H1 (cell line): Measurements from ENCODE around the gene DXO. TPM values are rescaled to one million over a fixed set of nuclear protein-coding genes. Genes with fewer than 3 reads are reported as not detected.

Experiments
- CTCF ChIA-PET: fragments of 300-600 bp; sonication (Branson Sonifier 250); formaldehyde crosslinking; loops from one replicate; lab custom pipeline; 2021; ENCODE audit not compliant: partially characterized antibody; lab: Charles Lee
- POLR2A ChIA-PET: fragments of 300-600 bp; sonication (Branson Sonifier 250); formaldehyde crosslinking; loops from one replicate; lab custom pipeline; 2021; ENCODE audit warnings: inconsistent platforms; ENCODE audit not compliant: partially characterized antibody; lab: Charles Lee
- DNase-seq, 2 experiments: peaks; one replicate each; pipeline versions ENCODE4 v3.0.0 to v3.0.0-alpha.2; 2010 to 2022; ENCODE audit warnings: low spot score in 2 of 2, low read depth in 1 of 2, mixed read lengths in 1 of 2
- FAIRE-seq: peaks from 2 replicates; lab custom pipeline; 2011; peaks lifted over from hg19 to GRCh38; lab: Jason Lieb, UNC
- H2AFZ ChIP-seq: 2 replicates; pipeline ENCODE4 v1.8.1; 2012; ENCODE audit warnings: low read length, inconsistent platforms
- H2AK5ac ChIP-seq: 2 replicates; pipeline ENCODE4 v1.6.1; 2013; ENCODE audit warnings: low read depth, low read length
- H2BK120ac ChIP-seq: replicated peaks from 2 replicates; pipeline ENCODE3; 2013; ENCODE audit warnings: low read depth, low read length, inconsistent platforms
- H2BK12ac ChIP-seq: 2 replicates; pipeline ENCODE4 v1.6.1; 2013; ENCODE audit warnings: low read depth, low read length
- H2BK15ac ChIP-seq: 2 replicates; pipeline ENCODE4 v1.6.1; 2013; ENCODE audit warnings: low read length
- H2BK20ac ChIP-seq: 2 replicates; pipeline ENCODE4 v1.6.1; 2013; ENCODE audit warnings: low read length
- H2BK5ac ChIP-seq: 2 replicates; pipeline ENCODE4 v1.6.1; 2013; ENCODE audit warnings: low read depth, low read length
- H3K14ac ChIP-seq: 2 replicates; pipeline ENCODE4 v1.6.1; 2013; ENCODE audit warnings: inconsistent platforms; ENCODE audit not compliant: insufficient read length
- H3K18ac ChIP-seq: 2 replicates; pipeline ENCODE4 v1.6.1; 2013; ENCODE audit warnings: low read length; ENCODE audit errors: extremely low read depth
- H3K23ac ChIP-seq: 2 replicates; pipeline ENCODE4 v1.6.1; 2013; ENCODE audit warnings: inconsistent platforms; ENCODE audit not compliant: insufficient read length
- H3K23me2 ChIP-seq: 2 replicates; pipeline ENCODE4 v1.6.1; 2013; ENCODE audit warnings: low read depth, low read length
- H3K27ac ChIP-seq: 2 replicates; pipeline ENCODE4 v1.6.1; 2011; ENCODE audit warnings: low read depth, low read length, inconsistent platforms
- H3K27me3 ChIP-seq, 4 experiments: replicated peaks in 1 of 4; 1 replicate in 1 of 4; 2 replicates in 3 of 4; pipeline versions ENCODE4 v1.6.1 to v1.8.1; 2011 to 2013; ENCODE audit warnings: low read length in 3 of 4, mild to moderate bottlenecking in 3 of 4, inconsistent platforms in 2 of 4, mixed read lengths in 2 of 4, moderate library complexity in 1 of 4; ENCODE audit not compliant: control insufficient read depth in 3 of 4, insufficient read depth in 3 of 4; ENCODE audit errors: extremely low read depth in 1 of 4
- H3K36me3 ChIP-seq, 4 experiments: 2 replicates each; pipeline versions ENCODE4 v1.6.1 to v1.8.1; 2011 to 2013; ENCODE audit warnings: mild to moderate bottlenecking in 4 of 4, low read length in 3 of 4, moderate library complexity in 2 of 4, control low read depth in 1 of 4, inconsistent platforms in 1 of 4; ENCODE audit not compliant: insufficient read depth in 4 of 4, control insufficient read depth in 2 of 4
- H3K4ac ChIP-seq: replicated peaks from 2 replicates; pipeline ENCODE3; 2013; ENCODE audit warnings: low read length, low read depth, mixed read lengths, inconsistent platforms; ENCODE audit not compliant: insufficient read length
- H3K4me1 ChIP-seq, 4 experiments: replicated peaks in 1 of 4; 1 replicate in 1 of 4; 2 replicates in 3 of 4; pipeline versions ENCODE4 v1.6.1 to v1.8.1; 2011 to 2013; ENCODE audit warnings: low read length in 3 of 4, inconsistent platforms in 2 of 4, mixed read lengths in 1 of 4; ENCODE audit not compliant: insufficient read depth in 4 of 4, control insufficient read depth in 3 of 4
- H3K4me2 ChIP-seq, 2 experiments: 2 replicates each; pipeline versions ENCODE4 v1.6.1 to v1.8.1; 2011 to 2013; ENCODE audit warnings: low read depth in 2 of 2, low read length in 2 of 2, control low read depth in 1 of 2, inconsistent platforms in 1 of 2, mild to moderate bottlenecking in 1 of 2; ENCODE audit not compliant: insufficient read depth in 1 of 2
- H3K4me3 ChIP-seq, 4 experiments: fragments of 200-600, 300-600 bp in 1 of 4; sonication (generic), shearing (Covaris generic), sonication (Bioruptor Twin) in 1 of 4; 2 replicates each; pipeline versions ENCODE4 v1.5.1 to v1.8.1; 2011 to 2016; ENCODE audit warnings: low read length in 4 of 4, low read depth in 3 of 4, control low read depth in 2 of 4, inconsistent platforms in 2 of 4, mild to moderate bottlenecking in 2 of 4, mixed read lengths in 1 of 4, moderate library complexity in 1 of 4; ENCODE audit not compliant: insufficient read depth in 2 of 4; ENCODE audit errors: extremely low read depth in 1 of 4
- H3K56ac ChIP-seq: replicated peaks from 2 replicates; pipeline ENCODE3; 2013; ENCODE audit warnings: low read depth, mild to moderate bottlenecking, mixed read lengths, low read length, inconsistent platforms; ENCODE audit not compliant: insufficient read length
- H3K79me1 ChIP-seq: 2 replicates; pipeline ENCODE4 v1.6.1; 2013; ENCODE audit warnings: low read depth, low read length, control low read depth
- H3K79me2 ChIP-seq, 2 experiments: 2 replicates each; pipeline versions ENCODE4 v1.6.1 to v1.8.1; 2012 to 2013; ENCODE audit warnings: low read length in 2 of 2, mild to moderate bottlenecking in 2 of 2, inconsistent platforms in 1 of 2; ENCODE audit not compliant: insufficient read depth in 2 of 2, control insufficient read depth in 1 of 2
- H3K9ac ChIP-seq, 4 experiments: replicated peaks in 1 of 4; 1 replicate in 1 of 4; 2 replicates in 3 of 4; pipeline versions ENCODE4 v1.6.1 to v1.8.1; 2011 to 2013; ENCODE audit warnings: low read depth in 3 of 4, low read length in 3 of 4, control low read depth in 2 of 4, mild to moderate bottlenecking in 2 of 4, moderate library complexity in 2 of 4, inconsistent platforms in 1 of 4; ENCODE audit errors: extremely low read depth in 1 of 4
- H3K9me3 ChIP-seq, 2 experiments: 2 replicates each; pipeline versions ENCODE4 v1.6.1 to v1.8.1; 2012 to 2013; ENCODE audit warnings: mild to moderate bottlenecking in 2 of 2, moderate library complexity in 2 of 2, control low read depth in 1 of 2, inconsistent platforms in 1 of 2, low read depth in 1 of 2, low read length in 1 of 2, mixed read lengths in 1 of 2; ENCODE audit not compliant: insufficient read depth in 2 of 2
- H4K20me1 ChIP-seq, 2 experiments: replicated peaks in 1 of 2; 2 replicates each; pipeline versions ENCODE3 to v1.8.1; 2011 to 2013; ENCODE audit warnings: inconsistent platforms in 2 of 2, low read length in 2 of 2, mild to moderate bottlenecking in 1 of 2; ENCODE audit not compliant: insufficient read depth in 2 of 2, control insufficient read depth in 1 of 2
- H4K5ac ChIP-seq: 2 replicates; pipeline ENCODE4 v1.6.1; 2013; ENCODE audit warnings: low read length, low read depth, mixed read lengths, inconsistent platforms; ENCODE audit not compliant: insufficient read length
- H4K8ac ChIP-seq: 2 replicates; pipeline ENCODE4 v1.8.0; 2013; ENCODE audit warnings: mild to moderate bottlenecking, moderate library complexity, low read length, inconsistent platforms; ENCODE audit not compliant: insufficient read depth; ENCODE audit errors: extremely low read depth
- H4K91ac ChIP-seq: replicated peaks from 2 replicates; pipeline ENCODE3; 2013; ENCODE audit warnings: low read length, mixed read lengths, inconsistent platforms; ENCODE audit not compliant: insufficient read length
- ASH2L ChIP-seq: fragments of 200-600, 300-600 bp; sonication (generic); IDR thresholded peaks from one replicate; pipeline ENCODE4 v1.7.1; 2017; ENCODE audit warnings: low read length
- CBX5 ChIP-seq: fragments of 300-800, 300-1000 bp; sonication (generic); IDR thresholded peaks from 2 replicates; pipeline ENCODE4 v1.7.1; 2016; ENCODE audit warnings: antibody characterized with exemption, low read length, low read depth
- CBX8 ChIP-seq: fragments of 300-800, 300-1000 bp; sonication (generic); IDR thresholded peaks from 2 replicates; pipeline ENCODE4 v1.7.1; 2016; ENCODE audit warnings: low read depth, low read length, borderline replicate concordance
- CTCF ChIP-seq, 3 experiments: IDR thresholded peaks; 1 replicate in 2 of 3; 2 replicates in 1 of 3; pipeline versions ENCODE4 v1.5.1 to v1.6.1; 2011; ENCODE audit warnings: low read length in 3 of 3, mild to moderate bottlenecking in 3 of 3, inconsistent platforms in 2 of 3, low read depth in 1 of 3, moderate library complexity in 1 of 3; ENCODE audit not compliant: insufficient read depth in 1 of 3; ENCODE audit errors: control extremely low read depth in 1 of 3
- EGR1 ChIP-seq: IDR thresholded peaks from 2 replicates; pipeline ENCODE4 v1.6.1; 2011; ENCODE audit warnings: low read depth, low read length, borderline replicate concordance
- FOSL1 ChIP-seq: IDR thresholded peaks from 2 replicates; pipeline ENCODE4 v1.6.1; 2011; ENCODE audit warnings: mild to moderate bottlenecking, low read depth, low read length, moderate library complexity; ENCODE audit not compliant: insufficient read depth
- GTF2F1 ChIP-seq: IDR thresholded peaks from 2 replicates; pipeline ENCODE4 v1.6.1; 2012; ENCODE audit warnings: low read depth, low read length, improper control_type of control experiment, borderline replicate concordance
- HDAC6 ChIP-seq: IDR thresholded peaks from one replicate; pipeline ENCODE4 v1.7.1; 2012; ENCODE audit warnings: low read depth, mild to moderate bottlenecking, inconsistent platforms, low read length, moderate library complexity
- MAFK ChIP-seq: IDR thresholded peaks from 2 replicates; pipeline ENCODE4 v1.6.1; 2012; ENCODE audit warnings: low read depth, mild to moderate bottlenecking, improper control_type of control experiment, low read length
- RBBP5 ChIP-seq: IDR thresholded peaks from 2 replicates; pipeline ENCODE4 v1.7.1; 2012; ENCODE audit warnings: low read depth, mild to moderate bottlenecking, inconsistent platforms, low read length, moderate library complexity, borderline replicate concordance
- SP2 ChIP-seq: IDR thresholded peaks from 2 replicates; pipeline ENCODE4 v1.6.1; 2012; ENCODE audit warnings: mild to moderate bottlenecking, low read length, inconsistent platforms
- SP4 ChIP-seq: IDR thresholded peaks from 2 replicates; pipeline ENCODE4 v1.6.1; 2012; ENCODE audit warnings: low read length, inconsistent platforms
- WGBS, 2 experiments: shearing (Covaris generic) in 1 of 2; methylation state at CpG; one replicate each; pipeline versions ENCODE4 v1.1.6 to v1.1.7; 2013 to 2015; ENCODE audit warnings: low lambda C conversion rate in 2 of 2, mixed read lengths in 2 of 2, inconsistent platforms in 1 of 2, low coverage in 1 of 2, missing lambda C conversion rate in 1 of 2; ENCODE audit not compliant: insufficient replicate concordance in 2 of 2, insufficient coverage in 1 of 2, insufficient read length in 1 of 2; ENCODE audit errors: extremely low coverage in 1 of 2, missing lambda C conversion rate in 1 of 2; 5-methylcytosine and 5-hydroxymethylcytosine counted together
- polyA plus RNA-seq, 7 experiments: library from polyadenylated mRNA; depleted of rRNA in 3 of 7; stranded (reverse) in 5 of 7; unstranded in 2 of 7; fragments of >200 nt in 5 of 7; fragments of 200-250 nt in 2 of 7; gene quantifications; 1 replicate in 5 of 7; 2 replicates in 1 of 7; 4 replicates in 1 of 7; pipeline versions ENCODE4 v1.2.1 to v1.2.3, GENCODE V29; 2011 to 2013; ENCODE audit warnings: missing spikeins in 2 of 7, mixed read lengths in 2 of 7
- total RNA-seq: library from RNA; stranded (reverse); fragmentation: NEBNext Ultra II Directional; extraction: Animal tissue kit (Norgen Biotek cat#: 25700); gene quantifications from 2 replicates; pipeline ENCODE4 v1.2.1, GENCODE V29; 2021

DXO gene
- total and polyA plus RNA-seq, 2 of the 8 experiments (the other 6 are each of a cell fraction or from before 2014, with no cell fraction given): 14.7 to 23.9 TPM

GRCh38 chr6:31948306-31948705, 23.6 kb downstream of the DXO start:
- H3K9me3 ChIP-seq: no peaks in the 10 kb centered on the region
- no peak overlapping the region for H3K4me3 ChIP-seq
- no peak overlapping the region; a peak in 1 of 7 replicates for H3K9ac ChIP-seq
- H3K23ac ChIP-seq: no peak overlapping the region
- H3K18ac ChIP-seq: no peak overlapping the region
- H3K79me2 ChIP-seq: no peaks in the 10 kb centered on the region
- ChIA-PET POLR2A (interaction anchor here (0.8 to 16.4 kb wide), 8 partner anchors 7 to 150 kb away, joined by 3 to 279 read pairs (median 6); partner anchors contain the start of genes DXO, NELFE and SKIC2), CTCF (no interaction called here)
- no peak overlapping the region for H3K4me2 ChIP-seq
- DNase-seq (no peak), FAIRE-seq (no peak)
- no peak overlapping the region for H2BK12ac ChIP-seq
- no peak overlapping the region for H2BK120ac ChIP-seq
- no peak overlapping the region for H4K8ac ChIP-seq
- H3K23me2 ChIP-seq: no peaks in the 10 kb centered on the region
- peaks cover 0 to 2% (median 0%) of the 10 kb centered on the region in 4 experiments; a peak in 1 of 7 replicates for H3K4me1 ChIP-seq
- no peak overlapping the region for H3K4ac ChIP-seq
- no peak overlapping the region for H3K56ac ChIP-seq
- no peak overlapping the region for H2AK5ac ChIP-seq
- WGBS, 2 experiments: 85% methylated on average over 5 of the region's 5 CpGs; no CpG with 5 or more reads in 1 of the 2 experiments
- no peak overlapping the region for H2AFZ ChIP-seq
- no peak overlapping the region for H4K5ac ChIP-seq
- no peak overlapping the region for H3K27ac ChIP-seq
- H2BK15ac ChIP-seq: no peak overlapping the region
- H2BK20ac ChIP-seq: no peak overlapping the region
- H3K27me3 ChIP-seq: peaks cover 0 to 5% (median 2%) of the 10 kb centered on the region in 4 experiments; a peak in 3 of 7 replicates
- peaks cover 10 to 20% (median 18%) of the 10 kb centered on the region in 4 experiments; a peak in 7 of 8 replicates for H3K36me3 ChIP-seq
- H4K20me1 ChIP-seq: no peaks in the 10 kb centered on the region
- no peak overlapping the region for H2BK5ac ChIP-seq
- H4K91ac ChIP-seq: no peak overlapping the region
- H3K14ac ChIP-seq: no peak overlapping the region
- H3K79me1 ChIP-seq: no peaks in the 10 kb centered on the region
- no peak for TF ChIP-seq GTF2F1
- TF ChIP-seq CBX8: no peak
- no peak for TF ChIP-seq HDAC6
- TF ChIP-seq RBBP5: no peak
- TF ChIP-seq FOSL1: no peak
- no peak for TF ChIP-seq CBX5
- no peak for TF ChIP-seq EGR1
- TF ChIP-seq ASH2L: no peak
- no peak for TF ChIP-seq CTCF (IDR thresholded peaks at IDR 0.05; ENCODE audit: control extremely low read depth in 1 of 3, insufficient read depth in 1 of 3, low read depth in 1 of 3, low read length in 3 of 3)
- TF ChIP-seq SP2: no peak
- TF ChIP-seq SP4: no peak
- no peak for TF ChIP-seq MAFK
